GM21737 (cell line): ENCODE measurements around the gene NEUROD4.

Experiments
- ATAC-seq: cut with Tn5 transposase; IDR thresholded peaks from one replicate; pipeline ENCODE4 v1.9.1; 2021; ENCODE audit warnings: mild to moderate bottlenecking, moderate library complexity; ENCODE audit not compliant: unreplicated experiment

NEUROD4 gene

DNA sequence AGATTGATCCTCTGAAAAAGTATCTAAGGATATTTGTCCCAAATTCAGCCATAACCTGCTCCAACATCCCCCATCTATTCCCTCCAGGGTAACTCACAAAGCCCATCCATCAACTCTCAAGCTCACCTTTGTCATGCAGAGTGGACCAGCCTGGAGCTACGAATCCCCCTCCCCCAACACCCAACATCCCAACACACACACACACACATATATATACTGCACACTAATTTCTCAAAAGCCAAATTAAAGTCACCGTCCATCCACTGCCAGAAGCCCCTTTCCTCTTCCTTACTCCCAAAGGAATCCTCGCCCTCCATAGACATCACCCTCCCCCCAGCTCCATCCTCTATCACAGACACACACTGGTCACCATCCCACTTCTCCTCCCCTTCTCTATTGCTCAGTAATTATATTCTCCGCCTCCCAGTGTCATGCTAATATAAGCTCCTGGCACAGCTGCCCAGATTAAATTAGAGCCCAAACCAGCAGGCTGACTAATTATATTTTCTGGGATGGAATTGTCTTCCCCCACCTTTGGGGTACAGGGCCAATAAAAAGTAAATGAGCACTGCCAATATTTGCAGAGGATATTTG lies 21.7 kb upstream of the NEUROD4 start:
- no peak for ATAC-seq

GRCh38 chr12:54998958-54999510 lies 20.7 kb upstream of the NEUROD4 start:
- no peak for ATAC-seq

DNA sequence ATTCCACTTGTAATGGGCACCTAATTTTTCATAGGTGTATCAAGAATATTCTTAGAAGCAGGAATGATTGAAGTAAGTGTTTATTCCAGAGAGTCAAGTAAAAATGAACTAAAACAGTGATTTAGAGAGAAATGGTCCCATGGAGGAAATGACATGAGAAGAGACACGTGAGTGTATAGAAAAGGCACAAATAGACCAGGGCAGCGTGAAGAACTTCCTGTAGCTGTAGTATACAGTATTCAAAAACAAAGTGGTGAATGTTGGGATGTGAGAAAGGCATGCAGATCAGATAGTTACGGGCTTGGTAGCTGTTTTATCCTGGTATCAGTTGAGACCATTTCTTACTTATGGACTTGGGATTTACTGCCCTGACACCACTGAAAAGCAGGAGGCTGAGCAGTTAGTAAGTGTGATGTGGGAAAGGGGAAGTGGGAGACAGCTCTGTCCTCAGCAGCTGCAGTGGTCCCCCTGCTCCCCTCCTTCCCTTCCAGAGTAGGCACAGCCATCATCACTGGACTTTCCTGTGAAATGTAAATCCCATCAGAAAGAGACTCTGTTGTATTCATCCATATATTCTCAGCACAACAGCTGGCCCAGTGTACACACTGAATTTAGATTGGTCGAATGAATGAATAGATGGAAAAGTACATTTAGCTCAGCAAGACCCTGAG lies 18.4 kb upstream of the NEUROD4 start:
- no peak for ATAC-seq

DNA sequence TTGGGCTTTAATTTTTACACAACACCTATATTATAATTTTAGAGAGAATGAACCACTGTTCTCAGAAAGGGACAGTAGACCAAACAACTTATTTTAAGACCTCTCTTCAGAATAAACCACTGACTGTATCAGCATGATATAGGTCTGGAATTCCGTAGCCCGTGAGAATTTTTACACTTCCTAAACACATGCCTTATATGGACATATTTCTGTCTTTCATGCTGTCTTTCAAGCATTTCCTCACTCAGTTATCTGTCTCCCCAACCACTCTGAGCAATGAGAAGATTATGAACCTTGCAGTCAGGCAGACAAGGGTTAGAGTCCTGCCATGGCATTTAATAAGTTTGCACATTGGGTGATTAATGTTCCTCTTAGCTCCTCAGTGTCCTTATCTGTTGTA lies 17.4 kb upstream of the NEUROD4 start:
- ATAC-seq, result no peak

DNA sequence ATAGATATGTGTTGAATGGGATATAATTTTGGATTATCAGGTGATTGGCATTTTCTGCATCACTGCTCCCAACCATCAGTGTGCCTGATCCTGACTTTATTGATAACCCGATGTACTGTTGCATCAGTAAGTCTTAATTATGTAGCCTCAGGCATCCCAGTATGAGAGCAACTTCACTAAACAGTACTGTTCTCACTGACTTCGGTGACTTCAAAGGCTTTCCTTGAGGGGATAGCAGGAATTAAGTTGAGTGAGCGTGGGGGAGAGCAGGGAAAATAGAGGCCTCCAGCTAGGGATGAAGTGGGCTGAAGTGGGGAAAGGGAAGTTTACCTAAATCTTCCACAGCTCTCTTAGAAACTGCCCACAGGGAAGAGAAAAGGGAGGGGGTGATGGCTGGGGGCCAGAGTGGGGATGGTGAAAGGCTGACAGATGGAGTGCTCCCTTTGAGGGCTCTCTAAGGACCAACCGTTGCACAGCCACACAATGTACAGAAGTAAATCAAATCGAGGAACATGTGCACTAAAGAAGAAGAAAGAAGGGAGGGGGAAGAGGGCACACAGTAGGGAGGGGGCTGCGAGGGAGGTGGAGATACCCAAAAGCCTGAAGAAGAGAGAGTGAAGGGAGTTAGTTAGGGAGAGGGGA lies 10.7 kb upstream of the NEUROD4 start:
- ATAC-seq, result no peak

DNA sequence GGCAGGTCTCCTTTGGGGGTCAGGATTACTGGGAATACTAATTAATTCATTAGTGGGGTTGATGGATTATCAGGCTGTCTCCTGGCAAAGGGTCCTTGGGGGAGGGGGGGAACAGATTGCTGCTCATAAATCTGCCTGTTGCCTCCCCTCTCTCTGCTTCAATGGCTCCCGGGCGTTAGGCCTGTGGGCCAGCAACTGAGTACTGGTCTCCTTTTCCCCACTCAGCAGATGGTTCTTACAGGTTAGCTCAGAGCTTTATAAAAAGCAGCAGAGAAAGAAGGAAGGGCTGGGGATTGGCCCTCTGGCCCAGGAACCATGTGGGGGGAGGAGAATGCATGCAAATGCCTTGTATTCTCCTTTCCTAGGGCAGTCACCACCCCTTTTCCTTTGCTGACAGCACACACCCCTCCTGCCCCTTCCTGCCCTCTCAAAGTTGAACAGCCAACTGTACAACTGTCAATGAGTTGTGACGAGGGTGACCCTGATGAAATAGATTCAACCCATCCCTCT lies 2.3 kb upstream of the NEUROD4 start:
- ATAC-seq, result no peak

GRCh38 chr12:55024575-55024974 lies 4.8 kb downstream of the NEUROD4 start:
- no peak for ATAC-seq

GRCh38 chr12:55025508-55025907 lies 5.7 kb downstream of the NEUROD4 start:
- ATAC-seq, result no peak

- ATAC-seq, result no peak
Observed at GRCh38 chr12:55034218-55034617, 14.4 kb downstream of the NEUROD4 start.

- no peak for ATAC-seq
Observed at GRCh38 chr12:55036326-55037115, 16.7 kb downstream of the NEUROD4 start.

GRCh38 chr12:55037351-55037987 lies 17.7 kb downstream of the NEUROD4 start:
- no peak for ATAC-seq

GRCh38 chr12:55039395-55040354 lies 19.9 kb downstream of the NEUROD4 start:
- ATAC-seq, result no peak

DNA sequence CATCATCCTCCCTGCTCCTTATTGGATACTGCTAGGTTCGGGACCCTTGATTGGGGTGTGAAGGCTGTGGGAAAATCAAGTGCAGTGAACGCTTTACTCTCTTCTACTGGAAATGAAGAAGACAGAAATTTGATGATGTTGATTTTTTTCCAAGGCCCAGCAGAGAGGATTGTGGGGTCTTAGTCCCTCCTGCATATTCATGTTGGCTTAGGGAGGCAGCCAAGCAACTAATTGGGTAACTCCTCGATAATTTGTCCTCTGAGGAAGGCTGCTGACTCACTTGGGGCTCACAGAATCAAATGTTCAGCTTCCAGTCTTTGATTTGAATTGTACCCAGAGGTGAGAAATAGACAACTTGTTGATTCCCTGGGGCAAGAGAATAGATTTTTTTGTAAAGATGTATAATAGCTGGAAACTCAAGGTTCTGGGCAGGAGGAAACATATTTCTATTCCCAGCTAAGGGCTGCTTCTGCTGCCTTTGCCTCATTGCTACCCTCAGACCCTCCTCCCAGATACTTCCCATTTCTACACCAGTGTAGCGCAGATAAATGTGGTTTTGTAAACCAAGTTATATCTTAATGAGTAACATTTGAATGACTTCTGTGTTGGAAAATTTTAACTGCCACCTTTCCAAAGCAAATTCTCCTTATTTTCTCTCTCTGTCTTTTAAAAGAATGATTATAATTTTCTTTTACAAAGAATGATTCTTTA lies 21.7 kb downstream of the NEUROD4 start:
- ATAC-seq, result no peak

DNA sequence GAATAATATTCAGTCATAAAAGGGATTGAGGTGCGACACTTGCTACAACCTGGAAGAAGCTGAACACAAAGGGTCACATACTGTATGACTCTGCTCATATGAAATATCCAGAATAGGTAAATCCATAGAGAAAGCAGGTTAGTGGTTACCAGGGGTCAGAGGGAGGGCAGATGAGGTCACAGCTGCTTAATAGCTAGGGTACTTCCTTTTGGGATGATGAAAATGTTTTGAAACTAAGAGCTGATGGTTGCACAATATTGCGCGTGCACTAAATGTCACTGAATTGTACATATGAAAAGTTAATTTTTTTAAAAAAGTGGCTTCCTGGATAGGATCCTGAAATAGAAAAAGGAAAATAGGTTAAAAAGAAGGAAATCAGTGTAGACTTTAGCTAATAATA lies 23.8 kb downstream of the NEUROD4 start:
- ATAC-seq, result no peak

DNA sequence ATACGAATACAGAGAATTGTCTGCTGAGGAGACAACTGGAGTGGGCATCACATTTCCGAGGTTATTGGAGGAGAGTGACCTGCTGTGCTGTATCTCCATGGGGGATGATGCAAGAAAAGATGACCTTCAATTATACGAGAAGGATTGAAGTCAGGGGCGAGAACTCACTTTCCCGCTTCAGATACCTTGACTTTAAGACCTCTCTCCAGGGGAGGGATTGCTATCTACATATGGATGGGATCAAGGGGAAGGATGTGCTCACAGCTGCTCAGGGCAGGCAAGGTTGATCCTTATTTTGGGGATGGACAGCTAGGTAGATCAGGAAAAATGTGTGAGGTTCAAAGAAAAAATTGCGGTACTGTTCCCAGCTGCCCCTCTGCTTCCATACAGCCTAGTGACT lies 24.4 kb downstream of the NEUROD4 start:
- ATAC-seq, result no peak

GRCh38 chr12:55049676-55050075 lies 29.9 kb downstream of the NEUROD4 start:
- ATAC-seq, result no peak

- ATAC-seq, result no peak
Observed at GRCh38 chr12:55051197-55051947, 31.6 kb downstream of the NEUROD4 start.

DNA sequence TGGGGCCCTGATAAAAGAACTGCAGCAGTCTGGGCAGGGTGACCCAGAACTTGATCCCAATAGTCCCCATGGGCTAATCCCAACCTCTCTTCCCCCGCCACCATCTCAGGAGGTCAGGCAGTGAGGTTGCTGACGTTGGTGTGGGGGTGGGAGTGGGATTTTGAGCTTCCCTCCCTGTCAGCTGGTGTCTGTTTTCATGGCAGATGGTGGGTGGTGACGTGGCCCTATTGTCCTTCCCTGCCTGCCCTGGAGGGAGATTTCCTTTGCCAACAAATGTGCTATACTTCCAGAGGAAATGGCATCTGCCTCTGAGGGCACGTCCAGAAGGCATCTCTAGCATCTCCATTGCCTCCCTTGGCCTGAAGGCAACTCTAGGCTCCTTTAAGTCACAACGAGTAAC lies 37.7 kb downstream of the NEUROD4 start:
- no peak for ATAC-seq
